Panc1 (cell line): Measurements from ENCODE around the gene GSS.

Source experiments
- POLR2AphosphoS5 ChIP-seq: IDR thresholded peaks from 2 replicates; pipeline ENCODE4 v1.6.1; 2012; ENCODE audit warnings: mild to moderate bottlenecking, low read depth, low read length, moderate library complexity
- SIN3A ChIP-seq: IDR thresholded peaks from 2 replicates; pipeline ENCODE4 v1.6.1; 2012; ENCODE audit warnings: low read depth, mild to moderate bottlenecking, low read length, moderate library complexity, borderline replicate concordance; ENCODE audit not compliant: insufficient read depth
- TF ChIP-seq, protein P1 (sequence below): fragments of 450-650 bp; IDR thresholded peaks from 2 replicates; pipeline ENCODE4 v1.5.1; 2017; ENCODE audit warnings: mild to moderate bottlenecking
- TF ChIP-seq, protein P2 (sequence below), 2 experiments: IDR thresholded peaks; 2 replicates each; pipeline ENCODE4 v1.6.1; 2011 to 2012; ENCODE audit warnings: low read depth in 2 of 2, control low read depth in 1 of 2, low read length in 1 of 2, mild to moderate bottlenecking in 1 of 2, moderate library complexity in 1 of 2; ENCODE audit not compliant: insufficient read depth in 1 of 2

DNA sequence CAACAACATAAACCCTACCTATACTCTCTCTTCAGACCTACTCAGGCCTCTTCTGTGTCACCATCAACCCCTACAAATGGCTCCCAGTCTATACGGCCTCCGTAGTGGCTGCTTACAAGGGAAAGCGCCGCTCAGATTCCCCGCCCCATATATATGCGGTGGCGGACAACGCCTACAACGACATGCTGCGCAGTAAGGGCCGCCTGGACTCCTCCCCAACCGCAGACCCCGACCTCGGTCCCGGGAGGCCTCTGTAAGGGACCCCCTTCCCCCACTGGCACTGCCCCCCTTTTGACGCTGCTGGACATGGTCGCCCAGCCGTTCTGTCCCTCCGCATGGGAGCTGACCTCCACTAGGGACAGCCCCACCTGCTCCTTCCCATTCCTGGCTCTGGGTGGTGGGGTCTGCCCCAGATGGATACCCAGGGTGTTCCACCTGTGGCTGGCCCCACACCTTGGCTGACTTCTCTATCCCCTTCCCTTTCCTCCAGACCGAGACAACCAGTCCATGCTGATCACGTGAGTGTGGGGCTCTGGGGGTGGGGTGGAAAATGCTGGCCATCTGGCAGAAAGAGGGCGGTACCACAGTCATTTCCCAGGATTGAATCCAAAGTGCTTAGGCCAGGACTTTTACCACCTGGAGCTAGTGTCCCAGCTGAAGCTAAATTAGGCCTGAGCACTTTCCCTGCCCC is 25.1 kb upstream of the GSS start:
- TF ChIP-seq, protein P1, sequence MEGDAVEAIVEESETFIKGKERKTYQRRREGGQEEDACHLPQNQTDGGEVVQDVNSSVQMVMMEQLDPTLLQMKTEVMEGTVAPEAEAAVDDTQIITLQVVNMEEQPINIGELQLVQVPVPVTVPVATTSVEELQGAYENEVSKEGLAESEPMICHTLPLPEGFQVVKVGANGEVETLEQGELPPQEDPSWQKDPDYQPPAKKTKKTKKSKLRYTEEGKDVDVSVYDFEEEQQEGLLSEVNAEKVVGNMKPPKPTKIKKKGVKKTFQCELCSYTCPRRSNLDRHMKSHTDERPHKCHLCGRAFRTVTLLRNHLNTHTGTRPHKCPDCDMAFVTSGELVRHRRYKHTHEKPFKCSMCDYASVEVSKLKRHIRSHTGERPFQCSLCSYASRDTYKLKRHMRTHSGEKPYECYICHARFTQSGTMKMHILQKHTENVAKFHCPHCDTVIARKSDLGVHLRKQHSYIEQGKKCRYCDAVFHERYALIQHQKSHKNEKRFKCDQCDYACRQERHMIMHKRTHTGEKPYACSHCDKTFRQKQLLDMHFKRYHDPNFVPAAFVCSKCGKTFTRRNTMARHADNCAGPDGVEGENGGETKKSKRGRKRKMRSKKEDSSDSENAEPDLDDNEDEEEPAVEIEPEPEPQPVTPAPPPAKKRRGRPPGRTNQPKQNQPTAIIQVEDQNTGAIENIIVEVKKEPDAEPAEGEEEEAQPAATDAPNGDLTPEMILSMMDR, result no peak
- TF ChIP-seq SIN3A (no peak), POLR2AphosphoS5 (no peak)
- TF ChIP-seq, protein P2, sequence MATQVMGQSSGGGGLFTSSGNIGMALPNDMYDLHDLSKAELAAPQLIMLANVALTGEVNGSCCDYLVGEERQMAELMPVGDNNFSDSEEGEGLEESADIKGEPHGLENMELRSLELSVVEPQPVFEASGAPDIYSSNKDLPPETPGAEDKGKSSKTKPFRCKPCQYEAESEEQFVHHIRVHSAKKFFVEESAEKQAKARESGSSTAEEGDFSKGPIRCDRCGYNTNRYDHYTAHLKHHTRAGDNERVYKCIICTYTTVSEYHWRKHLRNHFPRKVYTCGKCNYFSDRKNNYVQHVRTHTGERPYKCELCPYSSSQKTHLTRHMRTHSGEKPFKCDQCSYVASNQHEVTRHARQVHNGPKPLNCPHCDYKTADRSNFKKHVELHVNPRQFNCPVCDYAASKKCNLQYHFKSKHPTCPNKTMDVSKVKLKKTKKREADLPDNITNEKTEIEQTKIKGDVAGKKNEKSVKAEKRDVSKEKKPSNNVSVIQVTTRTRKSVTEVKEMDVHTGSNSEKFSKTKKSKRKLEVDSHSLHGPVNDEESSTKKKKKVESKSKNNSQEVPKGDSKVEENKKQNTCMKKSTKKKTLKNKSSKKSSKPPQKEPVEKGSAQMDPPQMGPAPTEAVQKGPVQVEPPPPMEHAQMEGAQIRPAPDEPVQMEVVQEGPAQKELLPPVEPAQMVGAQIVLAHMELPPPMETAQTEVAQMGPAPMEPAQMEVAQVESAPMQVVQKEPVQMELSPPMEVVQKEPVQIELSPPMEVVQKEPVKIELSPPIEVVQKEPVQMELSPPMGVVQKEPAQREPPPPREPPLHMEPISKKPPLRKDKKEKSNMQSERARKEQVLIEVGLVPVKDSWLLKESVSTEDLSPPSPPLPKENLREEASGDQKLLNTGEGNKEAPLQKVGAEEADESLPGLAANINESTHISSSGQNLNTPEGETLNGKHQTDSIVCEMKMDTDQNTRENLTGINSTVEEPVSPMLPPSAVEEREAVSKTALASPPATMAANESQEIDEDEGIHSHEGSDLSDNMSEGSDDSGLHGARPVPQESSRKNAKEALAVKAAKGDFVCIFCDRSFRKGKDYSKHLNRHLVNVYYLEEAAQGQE (IDR thresholded peaks at IDR 0.05; ENCODE audit: insufficient read depth in 1 of 2, low read depth in 2 of 2, low read length in 1 of 2), result no peak
